ENCODE data around the gene SEMA4A.

DNA sequence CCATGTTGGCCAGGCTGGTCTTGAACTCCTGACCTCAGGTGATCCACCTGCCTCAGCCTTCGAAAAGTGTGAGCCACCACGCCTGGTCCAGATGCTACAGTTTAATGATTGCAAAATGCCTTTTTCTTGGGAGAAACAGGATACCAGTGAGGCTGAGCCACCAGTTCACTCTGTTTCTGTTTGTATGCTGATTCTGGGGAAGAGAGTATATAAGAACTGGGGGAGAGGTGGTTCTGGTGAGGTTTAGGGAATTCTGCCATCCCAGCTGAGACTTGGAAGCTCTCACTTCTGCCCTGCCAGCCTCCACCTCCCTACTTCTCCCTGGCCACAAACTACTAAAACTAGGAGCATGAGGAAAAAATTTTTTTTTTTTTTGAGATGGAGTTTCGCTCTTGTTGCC is 51.3 kb downstream of the SEMA4A start:
- TF ChIP-seq TAF1 (conservative IDR thresholded peaks at IDR 0.05) (no peak), RXRA (IDR thresholded peaks at IDR 0.05) (no peak), SP1 (IDR thresholded peaks at IDR 0.05) (no peak), ATF3 (IDR thresholded peaks at IDR 0.05) (no peak), EGR1 (IDR thresholded peaks at IDR 0.05; ENCODE audit: low read depth in 2 of 2) (no peak)
- TF ChIP-seq, protein P1, sequence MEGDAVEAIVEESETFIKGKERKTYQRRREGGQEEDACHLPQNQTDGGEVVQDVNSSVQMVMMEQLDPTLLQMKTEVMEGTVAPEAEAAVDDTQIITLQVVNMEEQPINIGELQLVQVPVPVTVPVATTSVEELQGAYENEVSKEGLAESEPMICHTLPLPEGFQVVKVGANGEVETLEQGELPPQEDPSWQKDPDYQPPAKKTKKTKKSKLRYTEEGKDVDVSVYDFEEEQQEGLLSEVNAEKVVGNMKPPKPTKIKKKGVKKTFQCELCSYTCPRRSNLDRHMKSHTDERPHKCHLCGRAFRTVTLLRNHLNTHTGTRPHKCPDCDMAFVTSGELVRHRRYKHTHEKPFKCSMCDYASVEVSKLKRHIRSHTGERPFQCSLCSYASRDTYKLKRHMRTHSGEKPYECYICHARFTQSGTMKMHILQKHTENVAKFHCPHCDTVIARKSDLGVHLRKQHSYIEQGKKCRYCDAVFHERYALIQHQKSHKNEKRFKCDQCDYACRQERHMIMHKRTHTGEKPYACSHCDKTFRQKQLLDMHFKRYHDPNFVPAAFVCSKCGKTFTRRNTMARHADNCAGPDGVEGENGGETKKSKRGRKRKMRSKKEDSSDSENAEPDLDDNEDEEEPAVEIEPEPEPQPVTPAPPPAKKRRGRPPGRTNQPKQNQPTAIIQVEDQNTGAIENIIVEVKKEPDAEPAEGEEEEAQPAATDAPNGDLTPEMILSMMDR (IDR thresholded peaks at IDR 0.05; ENCODE audit: low read depth, low read length, missing input control) = no peak
